GM12875 (cell line): Measurements from ENCODE around the gene FGF1.

Experiments used
- H3K4me3 ChIP-seq: one replicate; pipeline ENCODE4 v1.5.1; 2011; ENCODE audit warnings: low read depth, low read length, control low read depth
- TF ChIP-seq, protein P1 (sequence below): IDR thresholded peaks from 2 replicates; pipeline ENCODE4 v1.5.1; 2011; ENCODE audit warnings: low read depth, mild to moderate bottlenecking, control low read depth, inconsistent platforms, low read length, moderate library complexity, borderline replicate concordance; ENCODE audit not compliant: insufficient read depth

The FGF1 gene

DNA sequence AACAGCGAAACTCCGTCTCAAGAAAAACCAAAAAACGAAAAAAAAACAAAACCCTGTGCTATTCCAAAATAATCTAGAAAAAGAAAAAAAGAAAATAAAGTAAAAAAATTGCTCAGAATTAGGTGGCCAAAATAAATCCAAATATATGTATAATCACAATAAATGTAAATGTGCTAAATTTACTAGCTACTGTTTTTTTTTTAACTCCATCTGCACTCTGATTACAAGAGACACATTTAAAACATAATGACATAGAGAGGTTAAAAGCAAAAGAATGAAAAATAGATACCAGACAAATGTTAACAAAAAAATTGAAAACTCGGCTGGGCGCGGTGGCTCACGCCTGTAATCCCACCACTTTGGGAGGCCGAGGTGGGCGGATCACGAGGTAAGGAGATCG lies 66.1 kb downstream of the FGF1 start:
- TF ChIP-seq, protein P1, sequence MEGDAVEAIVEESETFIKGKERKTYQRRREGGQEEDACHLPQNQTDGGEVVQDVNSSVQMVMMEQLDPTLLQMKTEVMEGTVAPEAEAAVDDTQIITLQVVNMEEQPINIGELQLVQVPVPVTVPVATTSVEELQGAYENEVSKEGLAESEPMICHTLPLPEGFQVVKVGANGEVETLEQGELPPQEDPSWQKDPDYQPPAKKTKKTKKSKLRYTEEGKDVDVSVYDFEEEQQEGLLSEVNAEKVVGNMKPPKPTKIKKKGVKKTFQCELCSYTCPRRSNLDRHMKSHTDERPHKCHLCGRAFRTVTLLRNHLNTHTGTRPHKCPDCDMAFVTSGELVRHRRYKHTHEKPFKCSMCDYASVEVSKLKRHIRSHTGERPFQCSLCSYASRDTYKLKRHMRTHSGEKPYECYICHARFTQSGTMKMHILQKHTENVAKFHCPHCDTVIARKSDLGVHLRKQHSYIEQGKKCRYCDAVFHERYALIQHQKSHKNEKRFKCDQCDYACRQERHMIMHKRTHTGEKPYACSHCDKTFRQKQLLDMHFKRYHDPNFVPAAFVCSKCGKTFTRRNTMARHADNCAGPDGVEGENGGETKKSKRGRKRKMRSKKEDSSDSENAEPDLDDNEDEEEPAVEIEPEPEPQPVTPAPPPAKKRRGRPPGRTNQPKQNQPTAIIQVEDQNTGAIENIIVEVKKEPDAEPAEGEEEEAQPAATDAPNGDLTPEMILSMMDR: no peak

DNA sequence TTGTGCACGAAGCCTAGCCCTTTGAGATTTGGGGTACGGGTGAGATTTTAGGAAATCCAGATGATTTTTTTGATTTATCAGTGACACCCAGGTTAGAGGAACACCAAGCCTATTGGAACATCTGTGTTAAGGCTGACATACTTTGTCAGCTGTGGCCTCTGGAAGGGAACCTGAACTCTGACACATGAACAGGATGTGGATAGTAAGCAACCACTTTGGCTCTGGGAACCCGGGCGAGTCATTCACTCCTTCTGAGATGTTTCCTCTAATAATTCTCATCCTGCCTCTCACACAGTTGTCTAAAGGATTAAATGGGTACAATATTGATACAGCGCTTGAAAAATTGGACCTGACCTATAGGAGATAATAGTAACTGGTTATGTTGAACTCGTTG lies 67.8 kb downstream of the FGF1 start:
- TF ChIP-seq, protein P1: no peak
- no peak overlapping the region for H3K4me3 ChIP-seq

More for the DNA sequence above, 66.1 kb downstream of the FGF1 start:
- H3K4me3 ChIP-seq: no peak overlapping the region

DNA sequence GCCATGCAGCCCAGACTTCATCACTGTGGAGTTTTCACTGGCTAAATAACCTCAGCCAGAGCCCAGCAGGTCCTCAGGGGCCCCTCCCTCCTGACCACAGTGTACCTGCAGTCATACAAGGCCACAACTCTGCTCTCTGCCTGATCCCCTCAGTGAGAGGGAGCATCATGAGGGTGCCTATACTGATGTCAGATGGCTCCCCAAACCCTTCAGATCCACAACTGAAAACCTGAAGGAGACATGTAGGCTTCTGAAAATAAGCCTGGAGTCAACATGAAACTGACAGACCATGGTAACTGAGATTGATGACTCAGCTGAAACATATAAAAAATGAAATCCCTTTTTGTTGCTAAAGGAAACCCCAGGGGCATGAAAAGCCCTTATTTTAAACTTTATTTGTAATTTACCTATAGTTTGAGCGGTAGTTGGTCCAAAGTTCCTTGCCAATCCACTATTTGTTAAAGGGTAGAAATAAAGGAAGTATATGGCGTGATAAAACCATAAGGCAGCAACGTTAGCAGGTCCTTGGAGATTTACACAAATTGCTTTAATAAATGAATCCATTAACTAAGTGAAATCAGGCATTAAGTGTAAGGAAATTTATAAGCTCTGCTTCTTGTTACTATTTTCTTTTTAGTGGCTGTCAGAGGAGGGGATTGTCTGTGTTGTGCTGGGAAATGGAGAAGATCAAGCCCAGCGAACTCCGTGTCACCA lies 68.3 kb downstream of the FGF1 start:
- TF ChIP-seq, protein P1: no peak
- no peak overlapping the region for H3K4me3 ChIP-seq

DNA sequence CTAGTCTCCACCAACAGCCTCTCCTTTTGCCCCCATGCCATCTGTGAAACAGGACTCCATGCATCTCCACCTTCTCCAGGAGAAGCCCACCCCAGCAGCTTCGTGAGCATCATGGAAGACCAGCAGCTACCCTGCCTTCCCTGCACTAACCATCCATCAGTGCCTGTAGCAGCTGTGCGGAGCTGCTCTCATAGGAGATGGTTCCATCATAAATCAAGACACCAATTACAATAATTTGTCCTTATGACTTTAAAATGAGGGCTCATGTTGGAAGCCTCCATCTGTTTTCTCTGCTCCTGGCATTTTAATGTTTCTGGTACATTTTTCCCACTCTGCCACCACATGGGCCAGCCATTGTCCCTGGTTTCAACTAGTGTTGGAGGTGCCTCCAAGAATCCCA lies 69.9 kb downstream of the FGF1 start:
- no peak overlapping the region for H3K4me3 ChIP-seq
- TF ChIP-seq, protein P1: no peak

DNA sequence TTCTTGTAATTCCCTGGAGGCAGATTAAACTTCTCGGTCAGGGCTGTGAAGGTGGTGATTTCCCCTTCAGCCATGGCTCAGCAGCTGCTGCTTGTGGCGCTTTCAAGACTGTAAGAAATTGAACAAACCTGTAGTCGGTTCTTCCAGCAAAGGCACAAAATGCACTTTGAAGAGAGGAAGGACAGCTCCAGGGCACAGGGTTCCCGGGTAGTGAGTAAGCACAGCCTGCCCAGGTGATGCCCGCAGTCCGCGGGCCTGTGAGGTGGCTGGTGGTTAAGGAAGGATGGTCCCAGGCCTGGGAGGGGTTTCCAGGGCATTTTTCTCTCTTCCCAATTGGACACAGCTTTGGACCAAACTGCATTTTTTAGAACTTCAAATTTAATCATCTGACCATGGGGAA lies 71.8 kb downstream of the FGF1 start:
- H3K4me3 ChIP-seq: no peak overlapping the region
- TF ChIP-seq, protein P1: no peak

DNA sequence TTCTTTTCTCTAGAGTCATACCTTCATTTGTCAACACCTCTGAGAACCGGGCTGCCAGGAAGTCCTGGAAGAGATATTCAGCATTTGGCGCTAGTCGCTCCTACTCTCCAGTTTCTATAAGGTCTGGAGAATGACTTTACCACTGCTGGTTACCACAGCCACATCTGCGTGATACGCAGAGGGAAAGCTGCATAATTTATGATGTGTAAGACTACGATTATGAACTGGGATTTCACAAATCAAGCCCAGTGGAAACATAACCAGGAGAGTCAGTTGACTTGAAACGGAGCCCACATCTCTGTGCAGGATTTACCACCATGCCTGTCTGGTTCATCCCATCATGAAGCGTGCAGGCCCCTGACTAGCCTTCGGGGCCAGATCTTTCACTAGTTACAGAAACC lies 72.6 kb downstream of the FGF1 start:
- TF ChIP-seq, protein P1: no peak
- H3K4me3 ChIP-seq: no peak overlapping the region

DNA sequence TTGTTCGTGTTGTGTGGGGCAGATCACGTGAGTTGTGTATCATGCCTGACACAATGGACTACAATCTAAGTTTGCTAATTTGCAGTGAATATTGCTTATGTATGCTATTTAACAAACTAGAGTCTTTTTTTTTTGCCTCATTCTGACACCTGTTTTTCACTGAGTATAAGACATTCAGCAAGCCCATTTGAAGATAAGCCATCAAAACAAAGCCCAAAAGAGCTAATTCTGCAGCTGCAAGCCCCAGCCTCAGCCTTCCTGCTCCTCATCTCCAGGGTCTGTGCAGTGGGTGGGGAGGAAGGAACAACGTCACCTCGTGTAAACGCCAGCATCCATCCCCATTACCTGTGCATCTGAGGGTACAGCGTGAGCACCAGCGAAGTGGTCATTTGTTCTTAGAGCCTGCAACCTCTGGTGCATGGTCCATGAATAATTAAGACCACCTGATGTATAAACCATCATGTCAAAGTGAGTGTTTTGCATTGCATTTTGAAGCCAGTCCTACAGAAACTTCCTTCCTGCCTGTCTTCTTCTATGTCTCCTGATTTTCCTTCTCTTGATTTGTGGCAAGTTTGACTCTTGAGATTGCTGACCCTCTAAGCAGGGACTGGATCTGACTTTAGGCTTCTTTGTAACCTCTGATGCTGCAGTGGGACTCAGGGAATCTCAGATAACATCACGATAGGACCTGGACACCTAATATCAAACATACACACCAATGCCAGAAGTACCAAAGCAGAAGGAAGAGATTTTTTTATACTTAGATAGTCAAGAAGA lies 73.2 kb downstream of the FGF1 start:
- no peak overlapping the region for H3K4me3 ChIP-seq
- TF ChIP-seq, protein P1: no peak
